Measurements from ENCODE around the gene ADAMTS12.

The ADAMTS12 gene

GRCh38 chr5:33857037-33857436, 34.8 kb downstream of the ADAMTS12 start:
- no peak for TF ChIP-seq CTCF (IDR thresholded peaks at IDR 0.05)
- H3K4me1 ChIP-seq = no peaks in the 10 kb centered on the region

GRCh38 chr5:33855396-33855795, 36.4 kb downstream of the ADAMTS12 start:
- Histone ChIP-seq H3K4me3 (ENCODE audit: low read depth, low read length) (no peak overlapping the region), H3K4me1 (no peaks in the 10 kb centered on the region), H3K27me3 (ENCODE audit: control insufficient read depth, insufficient read depth, low read length) (no peaks in the 10 kb centered on the region), H3K4me2 (ENCODE audit: low read length) (no peak overlapping the region), H3K79me2 (no peaks in the 10 kb centered on the region), H2AFZ (no peak overlapping the region), H3K9me3 (ENCODE audit: control insufficient read depth, low read length) (no peaks in the 10 kb centered on the region), H3K36me3 (ENCODE audit: control insufficient read depth, insufficient read depth, low read length) (no peaks in the 10 kb centered on the region), H3K9ac (no peak overlapping the region), H3K27ac (no peak overlapping the region)
- TF ChIP-seq CTCF (IDR thresholded peaks at IDR 0.05) = no peak

More at GRCh38 chr5:33857037-33857436, 34.8 kb downstream of the ADAMTS12 start:
- H3K4me2 ChIP-seq (ENCODE audit: low read length) = no peak overlapping the region
- H3K9me3 ChIP-seq (ENCODE audit: control insufficient read depth, low read length) = no peaks in the 10 kb centered on the region
- no peak overlapping the region for H3K4me3 ChIP-seq (ENCODE audit: low read depth, low read length)
- no peaks in the 10 kb centered on the region for H3K79me2 ChIP-seq
- no peak overlapping the region for H3K9ac ChIP-seq
- H3K27ac ChIP-seq = no peak overlapping the region
- no peaks in the 10 kb centered on the region for H3K27me3 ChIP-seq (ENCODE audit: control insufficient read depth, insufficient read depth, low read length)
- H2AFZ ChIP-seq = no peak overlapping the region
- H3K36me3 ChIP-seq (ENCODE audit: control insufficient read depth, insufficient read depth, low read length) = no peaks in the 10 kb centered on the region

- Histone ChIP-seq H3K4me1 (no peaks in the 10 kb centered on the region), H3K79me2 (no peaks in the 10 kb centered on the region), H3K9ac (no peak overlapping the region), H3K27ac (no peak overlapping the region), H3K4me3 (ENCODE audit: low read depth, low read length) (no peak overlapping the region), H3K4me2 (ENCODE audit: low read length) (no peak overlapping the region), H3K27me3 (ENCODE audit: control insufficient read depth, insufficient read depth, low read length) (no peaks in the 10 kb centered on the region), H3K9me3 (ENCODE audit: control insufficient read depth, low read length) (no peaks in the 10 kb centered on the region), H3K36me3 (ENCODE audit: control insufficient read depth, insufficient read depth, low read length) (no peaks in the 10 kb centered on the region), H2AFZ (no peak overlapping the region)
- TF ChIP-seq CTCF (IDR thresholded peaks at IDR 0.05) = no peak
Observed at GRCh38 chr5:33854733-33855151, 37.0 kb downstream of the ADAMTS12 start.

- no peak for TF ChIP-seq CTCF (IDR thresholded peaks at IDR 0.05)
- Histone ChIP-seq H3K4me1 (no peaks in the 10 kb centered on the region), H3K36me3 (ENCODE audit: control insufficient read depth, insufficient read depth, low read length) (no peaks in the 10 kb centered on the region), H2AFZ (no peak overlapping the region), H3K27ac (no peak overlapping the region), H3K9ac (no peak overlapping the region), H3K9me3 (ENCODE audit: control insufficient read depth, low read length) (no peaks in the 10 kb centered on the region), H3K4me3 (ENCODE audit: low read depth, low read length) (no peak overlapping the region), H3K4me2 (ENCODE audit: low read length) (no peak overlapping the region), H3K79me2 (no peaks in the 10 kb centered on the region), H3K27me3 (ENCODE audit: control insufficient read depth, insufficient read depth, low read length) (no peaks in the 10 kb centered on the region)
Observed at GRCh38 chr5:33852837-33853236, 39.0 kb downstream of the ADAMTS12 start.

- H3K4me3 ChIP-seq (ENCODE audit: low read depth, low read length) = no peak overlapping the region
- no peaks in the 10 kb centered on the region for H3K79me2 ChIP-seq
- H3K9me3 ChIP-seq (ENCODE audit: control insufficient read depth, low read length) = no peaks in the 10 kb centered on the region
- H3K4me2 ChIP-seq (ENCODE audit: low read length) = no peak overlapping the region
- no peak overlapping the region for H2AFZ ChIP-seq
- no peaks in the 10 kb centered on the region for H3K36me3 ChIP-seq (ENCODE audit: control insufficient read depth, insufficient read depth, low read length)
- no peak overlapping the region for H3K27ac ChIP-seq
- H3K4me1 ChIP-seq = no peaks in the 10 kb centered on the region
- no peak overlapping the region for H3K9ac ChIP-seq
- no peaks in the 10 kb centered on the region for H3K27me3 ChIP-seq (ENCODE audit: control insufficient read depth, insufficient read depth, low read length)
- TF ChIP-seq CTCF (IDR thresholded peaks at IDR 0.05) = no peak
Observed at GRCh38 chr5:33852319-33852718, 39.5 kb downstream of the ADAMTS12 start.
